SU-DHL-6 (cell line): ENCODE measurements around the gene TNS1.

Experiments
- EZH2phosphoT487 ChIP-seq: fragments of 200-600 bp; sonication (generic), shearing (Covaris generic); conservative IDR thresholded peaks from 2 replicates; pipeline ENCODE4 v1.6.1; 2018; ENCODE audit warnings: mild to moderate bottlenecking, antibody characterized with exemption, low read length, moderate library complexity, mixed read lengths
- TF ChIP-seq, protein P1 (sequence below): fragments of 200-600 bp; sonication (generic); IDR thresholded peaks from one replicate; pipeline ENCODE4 v1.5.1; 2017; ENCODE audit warnings: antibody characterized with exemption, mild to moderate bottlenecking, low read length, moderate library complexity; ENCODE audit not compliant: insufficient read depth, poor library complexity, severe bottlenecking

DNA sequence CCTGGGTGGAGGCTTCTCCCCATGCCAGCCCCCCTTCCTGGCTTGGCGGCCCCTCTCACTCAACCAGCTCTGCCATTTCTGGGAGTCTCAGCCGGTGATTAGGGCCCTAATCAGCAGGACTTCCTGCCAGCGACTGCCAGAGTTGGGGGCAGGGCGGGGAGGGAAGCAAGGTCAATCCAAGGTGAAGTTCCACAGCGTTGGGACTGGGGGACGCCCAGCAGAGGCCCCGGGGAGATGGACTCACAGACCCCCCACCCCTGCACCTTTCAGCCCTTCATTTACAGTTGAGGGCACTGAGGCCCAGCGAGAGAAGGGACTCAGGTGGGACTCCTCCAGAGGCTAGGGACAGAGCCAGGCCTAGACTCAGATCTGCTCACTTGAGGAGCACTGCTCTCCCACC, 65.3 kb downstream of the TNS1 start:
- TF ChIP-seq, protein P1, sequence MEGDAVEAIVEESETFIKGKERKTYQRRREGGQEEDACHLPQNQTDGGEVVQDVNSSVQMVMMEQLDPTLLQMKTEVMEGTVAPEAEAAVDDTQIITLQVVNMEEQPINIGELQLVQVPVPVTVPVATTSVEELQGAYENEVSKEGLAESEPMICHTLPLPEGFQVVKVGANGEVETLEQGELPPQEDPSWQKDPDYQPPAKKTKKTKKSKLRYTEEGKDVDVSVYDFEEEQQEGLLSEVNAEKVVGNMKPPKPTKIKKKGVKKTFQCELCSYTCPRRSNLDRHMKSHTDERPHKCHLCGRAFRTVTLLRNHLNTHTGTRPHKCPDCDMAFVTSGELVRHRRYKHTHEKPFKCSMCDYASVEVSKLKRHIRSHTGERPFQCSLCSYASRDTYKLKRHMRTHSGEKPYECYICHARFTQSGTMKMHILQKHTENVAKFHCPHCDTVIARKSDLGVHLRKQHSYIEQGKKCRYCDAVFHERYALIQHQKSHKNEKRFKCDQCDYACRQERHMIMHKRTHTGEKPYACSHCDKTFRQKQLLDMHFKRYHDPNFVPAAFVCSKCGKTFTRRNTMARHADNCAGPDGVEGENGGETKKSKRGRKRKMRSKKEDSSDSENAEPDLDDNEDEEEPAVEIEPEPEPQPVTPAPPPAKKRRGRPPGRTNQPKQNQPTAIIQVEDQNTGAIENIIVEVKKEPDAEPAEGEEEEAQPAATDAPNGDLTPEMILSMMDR = no peak
- TF ChIP-seq EZH2phosphoT487 = no peak
